ENCODE data around the gene MYOT.

The MYOT gene

GRCh38 chr5:137933491-137933911, 65.8 kb downstream of the MYOT start:
- CTCF ChIA-PET = no interaction called here
- POLR2A ChIA-PET = no interaction called here
- no peak for TF ChIP-seq ELF4 (IDR thresholded peaks at IDR 0.05)
- no peak for TF ChIP-seq FOXK2 (IDR thresholded peaks at IDR 0.05)
- TF ChIP-seq SUZ12 (IDR thresholded peaks at IDR 0.05) = no peak
- no peak for TF ChIP-seq CTBP1 (IDR thresholded peaks at IDR 0.05; ENCODE audit: borderline replicate concordance)
- no peak for TF ChIP-seq ARNT (IDR thresholded peaks at IDR 0.05)
- no peak for TF ChIP-seq HDGF (IDR thresholded peaks at IDR 0.05; ENCODE audit: borderline replicate concordance)
- TF ChIP-seq ZNF384 (IDR thresholded peaks at IDR 0.05) = no peak
- TF ChIP-seq FOXA1 (IDR thresholded peaks at IDR 0.05) = no peak
- TF ChIP-seq FOXM1 (IDR thresholded peaks at IDR 0.05; ENCODE audit: borderline replicate concordance) = no peak
- no peak for TF ChIP-seq L3MBTL2 (conservative IDR thresholded peaks at IDR 0.05)
- TF ChIP-seq PKNOX1 (IDR thresholded peaks at IDR 0.05) = no peak
- TF ChIP-seq SP1 (IDR thresholded peaks at IDR 0.05) = no peak
- TF ChIP-seq BHLHE40 (IDR thresholded peaks at IDR 0.05; ENCODE audit: borderline replicate concordance) = no peak
- TF ChIP-seq LEF1 (IDR thresholded peaks at IDR 0.05; ENCODE audit: borderline replicate concordance) = no peak
- TF ChIP-seq TARDBP (IDR thresholded peaks at IDR 0.05) = no peak
- no peak for TF ChIP-seq NFRKB (IDR thresholded peaks at IDR 0.05)
- DNase-seq (ENCODE audit: extremely low spot score) = peak; percentile 10

GRCh38 chr5:137935190-137935589, 67.5 kb downstream of the MYOT start:
- TF ChIP-seq TARDBP (IDR thresholded peaks at IDR 0.05) (no peak), FOXM1 (IDR thresholded peaks at IDR 0.05; ENCODE audit: borderline replicate concordance) (no peak), CTBP1 (IDR thresholded peaks at IDR 0.05; ENCODE audit: borderline replicate concordance) (no peak), NFRKB (IDR thresholded peaks at IDR 0.05) (no peak), ELF4 (IDR thresholded peaks at IDR 0.05) (no peak), FOXK2 (IDR thresholded peaks at IDR 0.05) (no peak), ARNT (IDR thresholded peaks at IDR 0.05) (no peak), FOXA1 (IDR thresholded peaks at IDR 0.05) (no peak), SUZ12 (IDR thresholded peaks at IDR 0.05) (no peak), BHLHE40 (IDR thresholded peaks at IDR 0.05; ENCODE audit: borderline replicate concordance) (no peak), ZNF384 (IDR thresholded peaks at IDR 0.05) (no peak), SP1 (IDR thresholded peaks at IDR 0.05) (no peak), PKNOX1 (IDR thresholded peaks at IDR 0.05) (no peak), L3MBTL2 (conservative IDR thresholded peaks at IDR 0.05) (no peak)
- ChIA-PET CTCF (no interaction called here), POLR2A (no interaction called here)
- DNase-seq (ENCODE audit: extremely low spot score) = no peak

GRCh38 chr5:137935694-137936093, 68.0 kb downstream of the MYOT start:
- peak; percentile 47; the same call in 1 of the 2 replicates for TF ChIP-seq PKNOX1 (IDR thresholded peaks at IDR 0.05)
- no peak for TF ChIP-seq FOXA1 (IDR thresholded peaks at IDR 0.05)
- no peak for TF ChIP-seq ZNF384 (IDR thresholded peaks at IDR 0.05)
- POLR2A ChIA-PET = no interaction called here
- no peak for DNase-seq (ENCODE audit: extremely low spot score)
- CTCF ChIA-PET = interaction anchor here (0.6 kb wide), 1 partner anchor 204 kb away, joined by 4 read pairs; no protein-coding TSS in a partner anchor

Measured in HEK293T (cell line).